SK-N-SH (cell line): Measurements from ENCODE around the gene SRCIN1. TPM values are rescaled to one million over a fixed set of nuclear protein-coding genes. Genes with fewer than 3 reads are reported as not detected.

Experiments used
- CTCF ChIA-PET: fragments of 300-600, 350-600 bp; formaldehyde crosslinking; extraction: SDS; loops from one replicate; lab custom pipeline; 2021; lab: Yijun Ruan, JAX
- POLR2A ChIA-PET: fragments of 350-600 bp; sonication (Branson Sonifier 250); formaldehyde crosslinking; extraction: SDS; loops from one replicate; lab custom pipeline; 2020; ENCODE audit warnings: antibody characterized with exemption, inconsistent platforms; lab: Yijun Ruan, JAX
- DNase-seq: peaks from one replicate; pipeline ENCODE4 v3.0.0; 2012
- H2AFZ ChIP-seq: fragments of 200-600 bp; sonication (generic); 2 replicates; pipeline ENCODE4 v1.8.1; 2016; ENCODE audit warnings: antibody characterized with exemption, mild to moderate bottlenecking, low read depth
- H3F3A ChIP-seq: fragments of 200-600 bp; sonication (generic); replicated peaks from 2 replicates; pipeline ENCODE3; 2016; ENCODE audit warnings: antibody characterized with exemption, mild to moderate bottlenecking; ENCODE audit not compliant: insufficient read depth
- H3K27ac ChIP-seq, 2 experiments: fragments of 200-500 bp in 1 of 2; fragments of 200-600 bp in 1 of 2; sonication (Bioruptor generic) in 1 of 2; sonication (generic), shearing (Covaris generic) in 1 of 2; 2 replicates each; pipeline versions ENCODE4 v1.5.1 to v1.6.1; 2014 to 2016; ENCODE audit warnings: low read depth in 2 of 2, inconsistent platforms in 1 of 2, low read length in 1 of 2, mild to moderate bottlenecking in 1 of 2, mixed read lengths in 1 of 2
- H3K27me3 ChIP-seq: fragments of 200-600 bp; sonication (generic), shearing (Covaris generic); 2 replicates; pipeline ENCODE4 v1.6.1; 2016; ENCODE audit warnings: mixed run types; ENCODE audit not compliant: insufficient read depth
- H3K36me3 ChIP-seq, 2 experiments: fragments of 200-500 bp in 1 of 2; fragments of 200-600 bp in 1 of 2; sonication (Bioruptor generic) in 1 of 2; sonication (generic) in 1 of 2; replicated peaks in 1 of 2; 2 replicates each; pipeline versions ENCODE3 to v1.5.1; 2014 to 2016; ENCODE audit warnings: low read length in 1 of 2, mild to moderate bottlenecking in 1 of 2; ENCODE audit not compliant: insufficient read depth in 2 of 2, control insufficient read depth in 1 of 2
- H3K4me1 ChIP-seq, 2 experiments: fragments of 200-500 bp in 1 of 2; fragments of 200-600 bp in 1 of 2; sonication (Bioruptor generic) in 1 of 2; sonication (generic), shearing (Covaris generic) in 1 of 2; 2 replicates each; pipeline versions ENCODE4 v1.5.1 to v1.6.1; 2014 to 2016; ENCODE audit warnings: low read depth in 1 of 2, low read length in 1 of 2, mixed run types in 1 of 2; ENCODE audit not compliant: insufficient read depth in 2 of 2, control insufficient read depth in 1 of 2
- H3K4me2 ChIP-seq: fragments of 200-600 bp; sonication (generic), shearing (Covaris generic); 2 replicates; pipeline ENCODE4 v1.6.1; 2017; ENCODE audit warnings: mixed run types
- H3K4me3 ChIP-seq, 2 experiments: fragments of 200-500 bp in 1 of 2; fragments of 200-600 bp in 1 of 2; sonication (Bioruptor generic) in 1 of 2; sonication (generic), shearing (Covaris generic) in 1 of 2; 2 replicates each; pipeline versions ENCODE4 v1.5.1 to v1.8.1; 2014 to 2016; ENCODE audit warnings: low read depth in 2 of 2, inconsistent platforms in 1 of 2, low read length in 1 of 2, mild to moderate bottlenecking in 1 of 2, mixed read lengths in 1 of 2, moderate library complexity in 1 of 2
- H3K79me2 ChIP-seq: fragments of 200-600 bp; sonication (generic); 2 replicates; pipeline ENCODE4 v1.8.1; 2017; ENCODE audit warnings: mild to moderate bottlenecking; ENCODE audit not compliant: insufficient read depth
- H3K9ac ChIP-seq: fragments of 200-600 bp; sonication (generic); 2 replicates; pipeline ENCODE4 v1.6.1; 2017; ENCODE audit warnings: mixed run types
- H3K9me2 ChIP-seq: fragments of 200-600 bp; sonication (generic); 2 replicates; pipeline ENCODE4 v1.6.1; 2017; ENCODE audit warnings: mixed run types
- H3K9me3 ChIP-seq: fragments of 200-600 bp; sonication (generic); 2 replicates; pipeline ENCODE4 v1.6.1; 2017; ENCODE audit warnings: mixed run types, mild to moderate bottlenecking, moderate library complexity
- H4K20me1 ChIP-seq: fragments of 200-600 bp; sonication (generic); 2 replicates; pipeline ENCODE4 v1.6.1; 2017; ENCODE audit warnings: mild to moderate bottlenecking, mixed run types; ENCODE audit not compliant: insufficient read depth
- CTCF ChIP-seq: fragments of 200-600 bp; sonication (generic); IDR thresholded peaks from 2 replicates; pipeline ENCODE4 v1.6.1; 2017; ENCODE audit warnings: antibody characterized with exemption, mild to moderate bottlenecking, moderate library complexity
- EP300 ChIP-seq, 2 experiments: IDR thresholded peaks; 2 replicates each; pipeline versions ENCODE4 v1.4.0 to v1.6.1; 2012; ENCODE audit warnings: borderline replicate concordance in 1 of 2, low read depth in 1 of 2, low read length in 1 of 2
- GABPA ChIP-seq: IDR thresholded peaks from 2 replicates; pipeline ENCODE4 v1.4.0; 2012; ENCODE audit warnings: low read depth, mild to moderate bottlenecking
- IRF3 ChIP-seq: fragments of 150-350 bp; IDR thresholded peaks from 2 replicates; pipeline ENCODE4 v1.6.1; 2016; ENCODE audit warnings: mild to moderate bottlenecking, low read depth, low read length
- JUND ChIP-seq: IDR thresholded peaks from 2 replicates; pipeline ENCODE4 v1.4.0; 2012
- NFIC ChIP-seq: IDR thresholded peaks from 2 replicates; pipeline ENCODE4 v1.4.0; 2012; ENCODE audit warnings: borderline replicate concordance
- POLR2AphosphoS5 ChIP-seq: IDR thresholded peaks from 2 replicates; pipeline ENCODE4 v1.6.1; 2012; ENCODE audit warnings: low read depth, low read length
- RAD21 ChIP-seq: IDR thresholded peaks from 2 replicates; pipeline ENCODE4 v1.6.1; 2012; ENCODE audit warnings: mild to moderate bottlenecking, low read length
- RCOR1 ChIP-seq: fragments of 150-350 bp; IDR thresholded peaks from 2 replicates; pipeline ENCODE4 v1.6.1; 2017; ENCODE audit warnings: antibody characterized with exemption, low read length
- RFX5 ChIP-seq: IDR thresholded peaks from 2 replicates; pipeline ENCODE4 v1.6.1; 2012; ENCODE audit warnings: mild to moderate bottlenecking, improper control_type of control experiment, low read length
- RXRA ChIP-seq: IDR thresholded peaks from 2 replicates; pipeline ENCODE4 v1.4.0; 2012; ENCODE audit warnings: low read depth, mild to moderate bottlenecking, borderline replicate concordance
- SIN3A ChIP-seq: IDR thresholded peaks from 2 replicates; pipeline ENCODE4 v1.6.1; 2012; ENCODE audit warnings: low read depth, mild to moderate bottlenecking, low read length, moderate library complexity, borderline replicate concordance
- SMC3 ChIP-seq: IDR thresholded peaks from 2 replicates; pipeline ENCODE4 v1.6.1; 2012; ENCODE audit warnings: low read depth, low read length, improper control_type of control experiment
- TCF12 ChIP-seq: IDR thresholded peaks from 2 replicates; pipeline ENCODE4 v1.4.0; 2012
- TEAD4 ChIP-seq: IDR thresholded peaks from 2 replicates; pipeline ENCODE4 v1.4.0; 2012; ENCODE audit warnings: mild to moderate bottlenecking, borderline replicate concordance; ENCODE audit not compliant: insufficient read depth
- USF1 ChIP-seq: IDR thresholded peaks from 2 replicates; pipeline ENCODE4 v1.4.0; 2012; ENCODE audit warnings: low read depth, borderline replicate concordance
- USF2 ChIP-seq: fragments of 150-350 bp; IDR thresholded peaks from 2 replicates; pipeline ENCODE4 v1.6.1; 2017; ENCODE audit warnings: antibody characterized with exemption, low read length, low read depth, borderline replicate concordance
- YY1 ChIP-seq: IDR thresholded peaks from 2 replicates; pipeline ENCODE4 v1.4.0; 2012; ENCODE audit warnings: low read depth, mild to moderate bottlenecking
- ZBTB33 ChIP-seq: IDR thresholded peaks from 2 replicates; pipeline ENCODE4 v1.4.0; 2012; ENCODE audit warnings: low read depth, borderline replicate concordance
- WGBS: methylation state at CpG from one replicate; pipeline ENCODE4 v1.1.6; 2017; ENCODE audit warnings: low lambda C conversion rate; 5-methylcytosine and 5-hydroxymethylcytosine counted together
- polyA plus RNA-seq, 3 experiments: library from polyadenylated mRNA; depleted of rRNA; stranded (reverse); fragments of >200 nt; gene quantifications; 2 replicates each; pipeline ENCODE4 v1.2.3, GENCODE V29; 2012

Gene SRCIN1
- polyA plus RNA-seq, 1 of the 3 experiments (the other 2 are of a cell fraction) = 1.0 TPM

- Histone ChIP-seq H3K79me2 (no peaks in the 10 kb centered on the region), H3K27me3 (peaks cover 12% of the 10 kb centered on the region), H3K4me3 (no peak overlapping the region), H3K4me2 (no peak overlapping the region), H3F3A (no peaks in the 10 kb centered on the region), H3K9ac (no peak overlapping the region), H4K20me1 (no peaks in the 10 kb centered on the region), H2AFZ (no peak overlapping the region), H3K9me3 (no peaks in the 10 kb centered on the region), H3K27ac (no peak overlapping the region), H3K4me1 (peaks cover 0 to 2% of the 10 kb centered on the region in 2 experiments; a peak in 1 of 4 replicates), H3K36me3 (no peaks in the 10 kb centered on the region), H3K9me2 (no peaks in the 10 kb centered on the region)
- 69% methylated on average over 21 of the region's 21 CpGs for WGBS
- ChIA-PET CTCF (interaction anchor here (0.6 to 12.2 kb wide), 8 partner anchors 9 to 145 kb away, joined by 3 to 111 read pairs (median 4); partner anchors contain the start of gene SRCIN1), POLR2A (no interaction called here)
- TF ChIP-seq POLR2AphosphoS5 = no peak
- TF ChIP-seq RXRA = no peak
- no peak for TF ChIP-seq SIN3A
- no peak for TF ChIP-seq NFIC
- no peak for TF ChIP-seq ZBTB33
- TF ChIP-seq EP300 (IDR thresholded peaks at IDR 0.05; ENCODE audit: borderline replicate concordance in 1 of 2, low read depth in 1 of 2, low read length in 1 of 2) = no peak
- no peak for DNase-seq
Observed at GRCh38 chr17:38654411-38655398, 49.0 kb upstream of the SRCIN1 start.

GRCh38 chr17:38653679-38654078 lies 47.9 kb upstream of the SRCIN1 start:
- Histone ChIP-seq H3K4me2 (no peak overlapping the region), H3K9ac (no peak overlapping the region), H3K4me3 (no peak overlapping the region), H3K27me3 (peaks cover 12% of the 10 kb centered on the region), H3F3A (no peaks in the 10 kb centered on the region), H3K4me1 (peaks cover 0 to 2% of the 10 kb centered on the region in 2 experiments; a peak in 1 of 4 replicates), H2AFZ (no peak overlapping the region), H3K79me2 (no peaks in the 10 kb centered on the region), H3K9me2 (no peaks in the 10 kb centered on the region), H3K36me3 (no peaks in the 10 kb centered on the region), H3K27ac (no peak overlapping the region), H3K9me3 (no peaks in the 10 kb centered on the region), H4K20me1 (no peaks in the 10 kb centered on the region)
- WGBS = 71% methylated on average over 5 of the region's 5 CpGs
- ChIA-PET POLR2A (no interaction called here), CTCF (interaction anchor here (1.0 to 12.2 kb wide), 7 partner anchors 10 to 144 kb away, joined by 3 to 111 read pairs (median 4); partner anchors contain the start of gene SRCIN1)
- no peak for DNase-seq
- no peak for TF ChIP-seq RFX5
- TF ChIP-seq RXRA = no peak
- no peak for TF ChIP-seq RCOR1
- TF ChIP-seq RAD21 = no peak
- no peak for TF ChIP-seq NFIC
- no peak for TF ChIP-seq CTCF
- no peak for TF ChIP-seq POLR2AphosphoS5
- no peak for TF ChIP-seq USF2
- TF ChIP-seq JUND = no peak
- no peak for TF ChIP-seq YY1
- TF ChIP-seq SMC3 = no peak
- TF ChIP-seq EP300 (IDR thresholded peaks at IDR 0.05; ENCODE audit: borderline replicate concordance in 1 of 2, low read depth in 1 of 2, low read length in 1 of 2) = no peak
- no peak for TF ChIP-seq GABPA
- TF ChIP-seq USF1 = no peak
- no peak for TF ChIP-seq TEAD4
- TF ChIP-seq SIN3A = no peak
- TF ChIP-seq TCF12 = no peak
- TF ChIP-seq IRF3 = no peak
